SK-N-SH (cell line): ENCODE measurements around the gene PLCB3. TPM values are rescaled to one million over a fixed set of nuclear protein-coding genes. Genes with fewer than 3 reads are reported as not detected.

Experiments used
- CTCF ChIA-PET: fragments of 300-600, 350-600 bp; formaldehyde crosslinking; extraction: SDS; loops from one replicate; lab custom pipeline; 2021; lab: Yijun Ruan, JAX
- POLR2A ChIA-PET: fragments of 350-600 bp; sonication (Branson Sonifier 250); formaldehyde crosslinking; extraction: SDS; loops from one replicate; lab custom pipeline; 2020; ENCODE audit warnings: antibody characterized with exemption, inconsistent platforms; lab: Yijun Ruan, JAX
- DNase-seq: peaks from one replicate; pipeline ENCODE4 v3.0.0; 2012
- H2AFZ ChIP-seq: fragments of 200-600 bp; sonication (generic); 2 replicates; pipeline ENCODE4 v1.8.1; 2016; ENCODE audit warnings: antibody characterized with exemption, mild to moderate bottlenecking, low read depth
- H3F3A ChIP-seq: fragments of 200-600 bp; sonication (generic); replicated peaks from 2 replicates; pipeline ENCODE3; 2016; ENCODE audit warnings: antibody characterized with exemption, mild to moderate bottlenecking; ENCODE audit not compliant: insufficient read depth
- H3K27ac ChIP-seq, 2 experiments: fragments of 200-500 bp in 1 of 2; fragments of 200-600 bp in 1 of 2; sonication (Bioruptor generic) in 1 of 2; sonication (generic), shearing (Covaris generic) in 1 of 2; 2 replicates each; pipeline versions ENCODE4 v1.5.1 to v1.6.1; 2014 to 2016; ENCODE audit warnings: low read depth in 2 of 2, inconsistent platforms in 1 of 2, low read length in 1 of 2, mild to moderate bottlenecking in 1 of 2, mixed read lengths in 1 of 2
- H3K27me3 ChIP-seq: fragments of 200-600 bp; sonication (generic), shearing (Covaris generic); 2 replicates; pipeline ENCODE4 v1.6.1; 2016; ENCODE audit warnings: mixed run types; ENCODE audit not compliant: insufficient read depth
- H3K36me3 ChIP-seq, 2 experiments: fragments of 200-500 bp in 1 of 2; fragments of 200-600 bp in 1 of 2; sonication (Bioruptor generic) in 1 of 2; sonication (generic) in 1 of 2; replicated peaks in 1 of 2; 2 replicates each; pipeline versions ENCODE3 to v1.5.1; 2014 to 2016; ENCODE audit warnings: low read length in 1 of 2, mild to moderate bottlenecking in 1 of 2; ENCODE audit not compliant: insufficient read depth in 2 of 2, control insufficient read depth in 1 of 2
- H3K4me1 ChIP-seq, 2 experiments: fragments of 200-500 bp in 1 of 2; fragments of 200-600 bp in 1 of 2; sonication (Bioruptor generic) in 1 of 2; sonication (generic), shearing (Covaris generic) in 1 of 2; 2 replicates each; pipeline versions ENCODE4 v1.5.1 to v1.6.1; 2014 to 2016; ENCODE audit warnings: low read depth in 1 of 2, low read length in 1 of 2, mixed run types in 1 of 2; ENCODE audit not compliant: insufficient read depth in 2 of 2, control insufficient read depth in 1 of 2
- H3K4me2 ChIP-seq: fragments of 200-600 bp; sonication (generic), shearing (Covaris generic); 2 replicates; pipeline ENCODE4 v1.6.1; 2017; ENCODE audit warnings: mixed run types
- H3K4me3 ChIP-seq, 2 experiments: fragments of 200-500 bp in 1 of 2; fragments of 200-600 bp in 1 of 2; sonication (Bioruptor generic) in 1 of 2; sonication (generic), shearing (Covaris generic) in 1 of 2; 2 replicates each; pipeline versions ENCODE4 v1.5.1 to v1.8.1; 2014 to 2016; ENCODE audit warnings: low read depth in 2 of 2, inconsistent platforms in 1 of 2, low read length in 1 of 2, mild to moderate bottlenecking in 1 of 2, mixed read lengths in 1 of 2, moderate library complexity in 1 of 2
- H3K79me2 ChIP-seq: fragments of 200-600 bp; sonication (generic); 2 replicates; pipeline ENCODE4 v1.8.1; 2017; ENCODE audit warnings: mild to moderate bottlenecking; ENCODE audit not compliant: insufficient read depth
- H3K9ac ChIP-seq: fragments of 200-600 bp; sonication (generic); 2 replicates; pipeline ENCODE4 v1.6.1; 2017; ENCODE audit warnings: mixed run types
- H3K9me2 ChIP-seq: fragments of 200-600 bp; sonication (generic); 2 replicates; pipeline ENCODE4 v1.6.1; 2017; ENCODE audit warnings: mixed run types
- H3K9me3 ChIP-seq: fragments of 200-600 bp; sonication (generic); 2 replicates; pipeline ENCODE4 v1.6.1; 2017; ENCODE audit warnings: mixed run types, mild to moderate bottlenecking, moderate library complexity
- H4K20me1 ChIP-seq: fragments of 200-600 bp; sonication (generic); 2 replicates; pipeline ENCODE4 v1.6.1; 2017; ENCODE audit warnings: mild to moderate bottlenecking, mixed run types; ENCODE audit not compliant: insufficient read depth
- CHD2 ChIP-seq: fragments of 150-350 bp; IDR thresholded peaks from 2 replicates; pipeline ENCODE4 v1.6.1; 2018; ENCODE audit warnings: low read length; ENCODE audit not compliant: partially characterized antibody
- EP300 ChIP-seq, 2 experiments: IDR thresholded peaks; 2 replicates each; pipeline versions ENCODE4 v1.4.0 to v1.6.1; 2012; ENCODE audit warnings: borderline replicate concordance in 1 of 2, low read depth in 1 of 2, low read length in 1 of 2
- FOXJ3 ChIP-seq: sonication (generic); formaldehyde crosslinking; IDR thresholded peaks from 2 replicates; pipeline ENCODE4 v1.5.1; 2020; ENCODE audit warnings: mild to moderate bottlenecking, missing genetic modification reagents
- GATA2 ChIP-seq: sonication (generic); formaldehyde crosslinking; IDR thresholded peaks from 2 replicates; pipeline ENCODE4 v1.5.0; 2020; ENCODE audit warnings: mild to moderate bottlenecking, missing genetic modification reagents
- JUND ChIP-seq: IDR thresholded peaks from 2 replicates; pipeline ENCODE4 v1.4.0; 2012
- MEF2A ChIP-seq: IDR thresholded peaks from 2 replicates; pipeline ENCODE4 v1.4.0; 2012; ENCODE audit warnings: low read depth, borderline replicate concordance
- PBX3 ChIP-seq: IDR thresholded peaks from 2 replicates; pipeline ENCODE4; 2012
- RAD21 ChIP-seq: IDR thresholded peaks from 2 replicates; pipeline ENCODE4 v1.6.1; 2012; ENCODE audit warnings: mild to moderate bottlenecking, low read length
- REST ChIP-seq: IDR thresholded peaks from 2 replicates; pipeline ENCODE4 v1.6.1; 2012; ENCODE audit warnings: mild to moderate bottlenecking, low read depth, low read length, moderate library complexity
- RXRA ChIP-seq: IDR thresholded peaks from 2 replicates; pipeline ENCODE4 v1.4.0; 2012; ENCODE audit warnings: low read depth, mild to moderate bottlenecking, borderline replicate concordance
- TCF12 ChIP-seq: IDR thresholded peaks from 2 replicates; pipeline ENCODE4 v1.4.0; 2012
- YY1 ChIP-seq: IDR thresholded peaks from 2 replicates; pipeline ENCODE4 v1.4.0; 2012; ENCODE audit warnings: low read depth, mild to moderate bottlenecking
- WGBS: methylation state at CpG from one replicate; pipeline ENCODE4 v1.1.6; 2017; ENCODE audit warnings: low lambda C conversion rate; 5-methylcytosine and 5-hydroxymethylcytosine counted together
- polyA plus RNA-seq, 3 experiments: library from polyadenylated mRNA; depleted of rRNA; stranded (reverse); fragments of >200 nt; gene quantifications; 2 replicates each; pipeline ENCODE4 v1.2.3, GENCODE V29; 2012

Gene PLCB3
- polyA plus RNA-seq, 1 of the 3 experiments (the other 2 are of a cell fraction): 30.4 TPM

- H3K27me3 ChIP-seq: peaks cover 15% of the 10 kb centered on the region
- POLR2A ChIA-PET: interaction anchor here (0.6 to 1.5 kb wide), 2 partner anchors 27 to 109 kb away, joined by 3 read pairs; partner anchors contain the start of gene PRDX5
- TF ChIP-seq CHD2 (no peak), RXRA (no peak), EP300 (IDR thresholded peaks at IDR 0.05; ENCODE audit: borderline replicate concordance in 1 of 2, low read depth in 1 of 2, low read length in 1 of 2) (no peak), YY1 (no peak), REST (no peak), MEF2A (no peak), RAD21 (no peak)
- no peaks in the 10 kb centered on the region for H4K20me1 ChIP-seq
- peak overlapping the region in 1 of 2 experiments; percentile 48; a peak in 1 of 4 replicates for H3K4me3 ChIP-seq
- no peaks in the 10 kb centered on the region for H3K36me3 ChIP-seq
- WGBS: 56% methylated on average over 6 of the region's 10 CpGs
- no peak overlapping the region for H2AFZ ChIP-seq
- peaks cover 8% of the 10 kb centered on the region; the same call in 1 of the 2 replicates for H3K79me2 ChIP-seq
- no peaks in the 10 kb centered on the region for H3K9me2 ChIP-seq
- H3K4me1 ChIP-seq: peaks cover 8 to 21% of the 10 kb centered on the region in 2 experiments; a peak in 2 of 4 replicates
- CTCF ChIA-PET: interaction anchor here (1.2 to 12.2 kb wide), 6 partner anchors 13 to 109 kb away, joined by 3 to 196 read pairs (median 10); partner anchors contain the start of genes CATSPERZ, ESRRA, PLCB3 and PRDX5
- no peak overlapping the region; the same call in 1 of the 2 replicates for H3K4me2 ChIP-seq
- H3K9ac ChIP-seq: no peak overlapping the region
- H3K27ac ChIP-seq: no peak overlapping the region
- H3F3A ChIP-seq: peaks cover 12% of the 10 kb centered on the region
- no peak for DNase-seq
- H3K9me3 ChIP-seq: no peaks in the 10 kb centered on the region
These were observed 39.3 kb downstream of the PLCB3 start for GRCh38 chr11:64290352-64291261.

GRCh38 chr11:64291262-64291751, 40.0 kb downstream of the PLCB3 start, which contains the start of gene KCNK4:
TSS of gene KCNK4 (plus strand) at chr11:64291302. CDS start at chr11:64293019, 1,717 bp downstream.
- Histone ChIP-seq H4K20me1 (no peaks in the 10 kb centered on the region), H3K9ac (no peak within 1 kb of the TSS), H3K79me2 (peaks cover 4% of the 10 kb centered on the region; the same call in 1 of the 2 replicates), H3K4me3 (peak within 1 kb of the TSS; percentile 39 to 48; a peak in 3 of 4 replicates), H3K27me3 (peaks cover 18% of the 10 kb centered on the region), H3K36me3 (no peaks in the 10 kb centered on the region), H2AFZ (no peak within 1 kb of the TSS), H3K4me1 (peaks cover 5 to 17% of the 10 kb centered on the region in 2 experiments; a peak in 2 of 4 replicates), H3F3A (peaks cover 12% of the 10 kb centered on the region), H3K27ac (no peak within 1 kb of the TSS), H3K9me2 (no peaks in the 10 kb centered on the region), H3K9me3 (no peaks in the 10 kb centered on the region), H3K4me2 (peak within 1 kb of the TSS; percentile 73)
- 22% methylated on average over 5 of the region's 45 CpGs for WGBS
- TF ChIP-seq PBX3: no peak
- no peak for TF ChIP-seq JUND
- TF ChIP-seq GATA2 (CRISPR knock-in tag): 0 out of 2 replicates have a peak, but pooled peaks have one; percentile 50
- no peak for TF ChIP-seq TCF12
- TF ChIP-seq FOXJ3 (CRISPR knock-in tag): no peak
- DNase-seq: peak; percentile 81
- POLR2A ChIA-PET: interaction anchor here (0.6 to 1.5 kb wide), 2 partner anchors 27 to 110 kb away, joined by 3 read pairs; partner anchors contain the start of gene PRDX5
- CTCF ChIA-PET: interaction anchor here (1.2 to 12.2 kb wide), 5 partner anchors 12 to 110 kb away, joined by 3 to 196 read pairs (median 13); partner anchors contain the start of genes CATSPERZ, ESRRA and PLCB3
